GM19452 (cell line): ENCODE results near the gene SCGB1D2.
"Not testable (repeated sequence)": the region's sequence is repeated elsewhere in the genome, so short reads cannot be mapped to it uniquely, and the experiment has no call there.

Experiments
- ATAC-seq: cut with Tn5 transposase; IDR thresholded peaks from one replicate; pipeline ENCODE4 v1.9.1; 2021; ENCODE audit not compliant: unreplicated experiment

The SCGB1D2 gene

GRCh38 chr11:62242021-62242420 lies at the start of gene SCGB1D2:
Gene SCGB1D2 (plus strand): TSS chr11:62242239. CDS start chr11:62242308, 69 bp downstream.
- ATAC-seq, result no peak

- ATAC-seq, result no peak
Measured at GRCh38 chr11:62193952-62194351, 48.1 kb upstream of the SCGB1D2 start.

- ATAC-seq, result not testable (repeated sequence)
Measured at GRCh38 chr11:62195010-62195409, 47.0 kb upstream of the SCGB1D2 start.

GRCh38 chr11:62195945-62196344 lies 46.1 kb upstream of the SCGB1D2 start:
- no peak for ATAC-seq

- not testable (repeated sequence) for ATAC-seq
Measured at GRCh38 chr11:62197400-62197799, 44.6 kb upstream of the SCGB1D2 start.

- no peak for ATAC-seq
Measured at GRCh38 chr11:62201376-62201775, 40.7 kb upstream of the SCGB1D2 start.

- ATAC-seq, result no peak
Measured at GRCh38 chr11:62202910-62203309, 39.1 kb upstream of the SCGB1D2 start.

- ATAC-seq, result no peak
Measured at GRCh38 chr11:62204430-62204829, 37.6 kb upstream of the SCGB1D2 start.

GRCh38 chr11:62205441-62205840 lies 36.6 kb upstream of the SCGB1D2 start:
- no peak for ATAC-seq

- ATAC-seq, result not testable (repeated sequence)
Measured at GRCh38 chr11:62206276-62207066, 35.6 kb upstream of the SCGB1D2 start.

- no peak for ATAC-seq
Measured at GRCh38 chr11:62208785-62209144, 33.3 kb upstream of the SCGB1D2 start.

GRCh38 chr11:62217191-62217748 lies 24.8 kb upstream of the SCGB1D2 start:
- no peak for ATAC-seq

- no peak for ATAC-seq
Measured at GRCh38 chr11:62221498-62221897, 20.5 kb upstream of the SCGB1D2 start.

- no peak for ATAC-seq
Measured at GRCh38 chr11:62223095-62223494, 18.9 kb upstream of the SCGB1D2 start.

- no peak for ATAC-seq
Measured at GRCh38 chr11:62233730-62234129, 8.3 kb upstream of the SCGB1D2 start.

GRCh38 chr11:62236187-62236586 lies 5.9 kb upstream of the SCGB1D2 start:
- ATAC-seq, result no peak

GRCh38 chr11:62237499-62237898 lies 4.5 kb upstream of the SCGB1D2 start:
- ATAC-seq, result no peak

GRCh38 chr11:62238151-62238550 lies 3.9 kb upstream of the SCGB1D2 start:
- no peak for ATAC-seq

GRCh38 chr11:62241095-62241494 lies 944 bp upstream of the SCGB1D2 start:
- no peak for ATAC-seq

GRCh38 chr11:62245271-62245753 lies 3.3 kb downstream of the SCGB1D2 start:
- no peak for ATAC-seq

- no peak for ATAC-seq
Measured at GRCh38 chr11:62251698-62252097, 9.7 kb downstream of the SCGB1D2 start.

GRCh38 chr11:62253999-62254542 lies 12.0 kb downstream of the SCGB1D2 start:
- ATAC-seq, result no peak
